HG03460 (cell line): ENCODE measurements around the gene SGK1.

Experiments
- ATAC-seq: cut with Tn5 transposase; IDR thresholded peaks from one replicate; pipeline ENCODE4 v1.9.1; 2021; ENCODE audit not compliant: unreplicated experiment

SGK1 gene

GRCh38 chr6:134132494-134133141 lies 185.3 kb downstream of the SGK1 start:
- no peak for ATAC-seq

GRCh38 chr6:134131530-134132139 lies 186.3 kb downstream of the SGK1 start:
- no peak for ATAC-seq

- no peak for ATAC-seq
These were observed 189.8 kb downstream of the SGK1 start for GRCh38 chr6:134128146-134128545.

- no peak for ATAC-seq
These were observed 194.2 kb downstream of the SGK1 start for GRCh38 chr6:134123666-134124208.

GRCh38 chr6:134122775-134123174 lies 195.1 kb downstream of the SGK1 start:
- no peak for ATAC-seq

GRCh38 chr6:134119486-134119885 lies 198.4 kb downstream of the SGK1 start:
- no peak for ATAC-seq
